ENCODE measurements around the gene ADARB2.

Gene ADARB2

DNA sequence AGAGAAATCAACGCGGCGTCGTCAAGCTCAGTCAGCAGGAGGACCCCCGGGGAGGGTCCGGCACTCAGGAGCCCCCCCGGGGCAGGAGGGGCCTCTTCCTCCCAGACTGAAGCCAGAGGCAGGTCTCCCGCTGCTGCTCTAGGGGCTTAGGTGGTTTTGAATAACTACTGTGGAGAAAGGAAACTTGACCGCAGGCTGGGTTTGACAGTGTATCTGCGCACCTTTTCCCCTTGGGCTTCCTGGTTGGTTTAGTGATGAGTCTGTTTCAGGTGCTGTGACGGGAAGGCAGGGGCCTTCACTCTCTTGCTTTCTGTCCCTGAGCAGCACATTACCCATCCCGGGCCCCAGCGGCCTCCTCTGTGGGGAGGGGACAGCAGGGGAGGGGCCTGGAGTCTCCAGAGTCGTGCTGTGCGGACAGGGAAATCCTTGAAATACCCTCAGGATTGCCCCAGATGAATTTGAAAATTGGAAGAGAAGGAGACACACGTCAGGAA, 262.2 kb downstream of the ADARB2 start:
- DNase-seq (ENCODE audit: extremely low read depth, low read depth): no peak

DNA sequence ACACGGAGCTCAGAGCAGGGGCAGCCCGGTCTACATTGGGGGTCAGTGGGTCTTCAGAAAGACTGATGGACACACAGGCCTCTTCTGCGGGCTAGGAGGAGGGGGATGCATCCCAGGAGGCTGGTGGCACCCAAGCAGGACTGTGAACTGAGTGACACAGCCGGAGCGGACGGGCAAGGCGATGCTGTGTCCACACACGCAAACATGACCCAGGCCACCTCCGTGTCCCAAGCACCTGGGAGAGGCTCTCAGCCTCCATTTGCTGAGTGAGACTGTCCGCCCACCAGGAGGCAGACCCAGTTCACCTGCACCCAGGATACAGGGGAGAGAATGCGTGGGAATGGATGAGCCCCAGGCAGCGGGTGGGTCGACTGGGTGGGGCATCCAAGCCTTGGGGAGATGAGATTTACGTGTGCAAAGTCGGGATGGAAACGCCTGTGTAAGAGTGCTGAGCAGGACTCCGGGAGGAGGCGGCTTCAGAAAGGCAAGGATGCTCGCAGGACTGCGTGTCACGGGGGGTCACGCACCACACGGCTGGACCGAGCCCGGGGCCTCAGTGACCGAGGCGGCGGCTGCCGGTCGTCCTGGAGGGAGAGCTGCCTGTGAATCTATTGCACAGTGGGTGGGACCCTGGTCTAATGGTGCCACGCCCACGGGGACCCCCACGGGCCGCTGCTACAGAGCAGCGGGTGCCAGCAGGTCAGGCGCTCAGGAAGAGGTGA, 262.8 kb downstream of the ADARB2 start:
- TF ChIP-seq, protein P1, sequence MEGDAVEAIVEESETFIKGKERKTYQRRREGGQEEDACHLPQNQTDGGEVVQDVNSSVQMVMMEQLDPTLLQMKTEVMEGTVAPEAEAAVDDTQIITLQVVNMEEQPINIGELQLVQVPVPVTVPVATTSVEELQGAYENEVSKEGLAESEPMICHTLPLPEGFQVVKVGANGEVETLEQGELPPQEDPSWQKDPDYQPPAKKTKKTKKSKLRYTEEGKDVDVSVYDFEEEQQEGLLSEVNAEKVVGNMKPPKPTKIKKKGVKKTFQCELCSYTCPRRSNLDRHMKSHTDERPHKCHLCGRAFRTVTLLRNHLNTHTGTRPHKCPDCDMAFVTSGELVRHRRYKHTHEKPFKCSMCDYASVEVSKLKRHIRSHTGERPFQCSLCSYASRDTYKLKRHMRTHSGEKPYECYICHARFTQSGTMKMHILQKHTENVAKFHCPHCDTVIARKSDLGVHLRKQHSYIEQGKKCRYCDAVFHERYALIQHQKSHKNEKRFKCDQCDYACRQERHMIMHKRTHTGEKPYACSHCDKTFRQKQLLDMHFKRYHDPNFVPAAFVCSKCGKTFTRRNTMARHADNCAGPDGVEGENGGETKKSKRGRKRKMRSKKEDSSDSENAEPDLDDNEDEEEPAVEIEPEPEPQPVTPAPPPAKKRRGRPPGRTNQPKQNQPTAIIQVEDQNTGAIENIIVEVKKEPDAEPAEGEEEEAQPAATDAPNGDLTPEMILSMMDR (IDR thresholded peaks at IDR 0.05; ENCODE audit: low read depth, low read length): no peak

More for the DNA sequence above, 262.2 kb downstream of the ADARB2 start:
- TF ChIP-seq, protein P1 (IDR thresholded peaks at IDR 0.05; ENCODE audit: low read depth, low read length): no peak

DNA sequence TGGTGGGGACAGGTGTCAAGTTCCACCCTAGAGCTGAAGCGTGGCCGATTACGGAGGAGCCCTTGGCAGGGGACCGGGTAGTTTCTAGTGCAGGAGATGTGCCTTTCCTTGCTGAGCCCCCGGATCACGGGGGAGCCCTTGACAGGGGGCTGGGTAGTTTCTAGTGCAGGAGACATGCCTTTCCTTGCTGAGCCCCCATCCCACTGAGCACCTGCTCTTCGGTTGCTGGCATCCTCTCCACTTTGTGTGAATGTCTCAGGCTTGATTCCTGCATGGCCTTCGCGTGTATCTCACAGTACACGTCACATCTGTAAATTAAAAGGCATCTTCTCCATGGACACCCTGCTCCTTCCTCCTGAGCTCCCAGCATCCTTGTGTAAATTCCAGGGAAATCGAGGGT, 263.5 kb downstream of the ADARB2 start:
- DNase-seq (ENCODE audit: extremely low read depth, low read depth): no peak
- TF ChIP-seq, protein P1 (IDR thresholded peaks at IDR 0.05; ENCODE audit: low read depth, low read length): no peak

More for the DNA sequence above, 262.8 kb downstream of the ADARB2 start:
- no peak for DNase-seq (ENCODE audit: extremely low read depth, low read depth)

DNA sequence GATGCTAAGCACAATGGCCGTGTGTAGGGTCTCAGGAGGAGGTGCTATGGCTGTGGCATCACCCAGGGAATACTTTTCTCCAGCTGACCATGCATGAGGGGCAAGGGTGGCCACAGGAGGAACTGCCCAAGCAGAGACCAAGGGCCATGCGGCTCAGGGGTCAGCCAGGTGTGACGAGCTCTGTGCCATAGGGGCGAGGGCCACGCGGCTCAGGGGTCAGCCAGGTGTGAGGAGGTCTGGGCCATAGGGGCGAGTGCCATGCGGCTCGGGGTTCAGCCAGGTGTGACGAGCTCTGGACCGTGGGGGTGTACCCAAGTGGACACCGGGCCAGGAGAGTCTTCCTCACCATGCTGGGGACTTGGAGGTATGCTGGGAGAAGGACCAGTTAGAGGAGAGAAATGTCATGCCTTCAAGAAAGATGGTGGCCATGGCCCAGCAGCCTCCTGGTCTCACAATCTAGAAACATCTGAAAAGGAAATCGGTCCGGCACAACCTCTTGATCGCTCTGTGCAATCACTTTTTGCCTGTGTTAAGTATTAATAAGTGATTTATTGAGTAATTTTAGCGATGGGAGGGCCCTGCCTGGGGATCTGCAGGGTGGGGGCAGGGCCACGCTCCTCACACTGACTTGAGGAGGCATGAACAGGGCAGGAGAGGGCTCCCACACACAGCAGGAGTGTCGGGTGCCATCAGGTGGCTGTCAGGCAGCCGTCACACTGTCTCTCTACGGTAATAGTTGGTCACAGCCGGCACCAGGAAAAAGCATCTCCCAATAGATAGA, 265.0 kb downstream of the ADARB2 start:
- DNase-seq (ENCODE audit: extremely low read depth, low read depth): no peak
- TF ChIP-seq, protein P1 (IDR thresholded peaks at IDR 0.05; ENCODE audit: low read depth, low read length): no peak

DNA sequence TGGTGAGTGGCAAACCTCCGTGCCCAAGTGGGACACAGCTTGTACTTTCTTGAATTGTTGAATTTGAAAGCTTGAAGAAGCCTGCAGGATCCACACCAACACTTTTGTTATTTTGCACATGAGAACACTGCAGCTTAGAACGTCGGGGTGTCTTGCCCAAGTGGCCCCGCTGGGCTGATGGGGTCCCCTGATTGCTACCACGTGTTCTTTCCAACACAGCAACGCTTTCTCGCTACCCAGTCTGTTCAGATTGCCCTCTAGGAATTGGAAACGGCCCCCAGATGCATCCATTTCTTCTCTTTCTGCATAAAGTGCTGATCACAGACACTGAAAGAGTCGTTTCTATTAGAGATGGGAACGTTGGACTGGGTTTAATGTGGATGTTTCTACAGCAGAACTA, 268.5 kb downstream of the ADARB2 start:
- DNase-seq (ENCODE audit: extremely low read depth, low read depth): no peak
- TF ChIP-seq, protein P1 (IDR thresholded peaks at IDR 0.05; ENCODE audit: low read depth, low read length): no peak

DNA sequence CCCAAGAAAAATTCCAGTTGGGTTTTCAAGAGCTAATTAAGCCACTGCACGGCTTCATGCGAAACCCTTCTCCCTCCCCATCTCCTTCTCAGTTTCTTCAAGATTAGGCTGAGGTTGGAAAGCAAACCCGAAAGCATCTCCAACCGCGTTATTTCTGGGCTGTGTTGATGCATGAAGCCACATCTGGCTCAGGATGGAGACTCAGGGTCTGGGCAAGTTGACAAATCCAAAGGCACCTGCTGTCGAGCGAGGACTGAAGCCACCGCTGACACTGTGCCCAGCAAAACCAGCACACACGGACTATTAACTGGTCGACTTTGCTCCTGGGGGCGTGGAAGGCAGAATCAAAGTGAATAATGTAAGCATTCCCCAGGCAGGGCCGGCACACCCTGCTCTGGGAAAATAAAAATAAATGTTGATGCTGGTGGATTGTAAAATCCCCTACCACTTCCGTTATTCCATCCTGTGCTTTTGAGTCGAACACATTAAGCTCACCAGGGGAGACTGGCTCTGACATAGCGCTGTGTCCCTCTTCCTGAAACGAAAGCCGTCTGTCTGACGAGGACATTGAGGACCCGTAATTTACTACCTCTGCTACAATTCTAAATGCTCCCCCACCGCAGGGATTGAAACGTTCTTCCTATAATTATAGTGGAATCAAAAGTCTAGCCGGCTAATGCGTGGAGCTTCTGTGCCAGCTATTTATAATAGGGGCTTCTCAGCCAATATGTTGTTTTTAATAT, 269.8 kb downstream of the ADARB2 start:
- DNase-seq (ENCODE audit: extremely low read depth, low read depth): no peak
- TF ChIP-seq, protein P1 (IDR thresholded peaks at IDR 0.05; ENCODE audit: low read depth, low read length): no peak
